HUES64 (cell line): ENCODE results near the gene CSK. TPM values are rescaled to one million over a fixed set of nuclear protein-coding genes. Genes with fewer than 3 reads are reported as not detected.
"Not testable (repeated sequence)": the region's sequence is repeated elsewhere in the genome, so short reads cannot be mapped to it uniquely, and the experiment has no call there.

Source experiments
- H3K27ac ChIP-seq: 2 replicates; pipeline ENCODE4 v1.7.0; 2013; ENCODE audit warnings: low read depth, low read length, inconsistent platforms
- H3K27me3 ChIP-seq: 2 replicates; pipeline ENCODE4 v1.6.1; 2013; ENCODE audit warnings: mild to moderate bottlenecking, low read length; ENCODE audit not compliant: insufficient read depth
- H3K36me3 ChIP-seq: 2 replicates; pipeline ENCODE4 v1.6.1; 2013; ENCODE audit warnings: mild to moderate bottlenecking, low read length; ENCODE audit not compliant: insufficient read depth
- H3K4me1 ChIP-seq: 2 replicates; pipeline ENCODE4 v1.6.1; 2013; ENCODE audit warnings: mild to moderate bottlenecking, low read length, moderate library complexity; ENCODE audit not compliant: insufficient read depth
- H3K4me3 ChIP-seq: 2 replicates; pipeline ENCODE4 v1.5.1; 2013; ENCODE audit warnings: mild to moderate bottlenecking, low read length, moderate library complexity
- H3K9ac ChIP-seq: 2 replicates; pipeline ENCODE4 v1.6.1; 2013; ENCODE audit warnings: mild to moderate bottlenecking, low read depth, low read length
- H3K9me3 ChIP-seq: 2 replicates; pipeline ENCODE4 v1.6.1; 2013; ENCODE audit warnings: low read depth, low read length; ENCODE audit not compliant: insufficient read depth
- WGBS: fragments of 150-250, 120-280 bp; methylation state at CpG from one replicate; pipeline ENCODE4 v1.1.7; 2013; ENCODE audit warnings: missing lambda C conversion rate; 5-methylcytosine and 5-hydroxymethylcytosine counted together
- polyA plus RNA-seq, 2 experiments: library from polyadenylated mRNA; stranded (reverse); fragments of 50-300 nt; gene quantifications; one replicate each; pipeline ENCODE4 v1.2.3, GENCODE V29; 2013

The CSK gene
- 33.2 TPM for polyA plus RNA-seq (2013, experiment 1 of 2)
- 37.8 TPM for polyA plus RNA-seq (2013, experiment 2 of 2)

DNA sequence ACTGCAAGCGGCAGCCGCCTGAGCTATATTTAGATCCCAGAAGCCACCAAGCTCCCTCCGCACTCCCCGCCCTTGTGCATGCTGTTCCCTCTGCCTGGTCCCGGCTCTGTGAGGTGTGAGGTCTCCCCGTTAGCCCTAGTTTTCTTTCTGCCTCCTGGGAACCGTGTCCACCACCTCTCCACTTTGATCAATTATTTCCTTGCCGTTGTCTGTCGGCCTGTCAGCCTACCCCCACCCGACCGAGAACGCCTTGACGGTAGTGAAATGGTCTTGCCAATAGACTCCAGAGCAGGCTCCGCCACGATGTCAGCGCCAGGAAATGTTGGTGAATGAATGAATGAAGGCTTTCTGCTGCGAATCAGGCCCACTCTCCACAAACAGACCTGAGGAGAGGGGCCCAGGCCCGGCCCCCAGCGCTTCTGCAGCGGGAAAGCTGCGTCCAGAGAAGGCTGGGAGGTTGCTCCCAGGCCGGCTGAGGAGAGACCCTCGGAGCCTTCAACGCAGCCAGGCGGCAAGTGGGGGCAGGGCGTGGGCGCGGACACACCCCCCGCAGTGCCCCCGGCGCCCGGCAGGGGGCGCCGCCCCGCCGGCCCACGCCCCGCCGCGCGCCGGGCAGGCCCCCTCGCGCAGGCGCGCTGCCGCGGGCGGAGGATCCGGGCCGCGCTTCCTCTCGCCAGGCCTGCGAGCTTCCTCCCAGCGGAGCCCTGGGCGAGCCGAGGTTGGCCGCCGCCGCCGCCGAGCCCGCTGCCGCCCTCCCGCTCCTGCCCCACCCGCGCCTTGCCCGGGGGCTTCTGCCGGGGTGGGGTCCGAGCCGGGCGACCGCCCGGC, at the start of gene CSK:
TSS of gene CSK (plus strand) at position 650 of the 828 bp plus-strand sequence. CDS start 16,218 bp downstream, outside the sequence.
- no peaks in the 10 kb centered on the region for H3K36me3 ChIP-seq
- H3K27me3 ChIP-seq, result peaks cover 22% of the 10 kb centered on the region
- no peaks in the 10 kb centered on the region for H3K9me3 ChIP-seq
- 2% methylated on average over 74 of the region's 74 CpGs for WGBS
- peak within 1 kb of the TSS; percentile 82 for H3K4me3 ChIP-seq
- peaks cover 29% of the 10 kb centered on the region; the same call in 1 of the 2 replicates for H3K4me1 ChIP-seq
- peak within 1 kb of the TSS; percentile 75 for H3K9ac ChIP-seq
- no peak within 1 kb of the TSS; the same call in 1 of the 2 replicates for H3K27ac ChIP-seq

DNA sequence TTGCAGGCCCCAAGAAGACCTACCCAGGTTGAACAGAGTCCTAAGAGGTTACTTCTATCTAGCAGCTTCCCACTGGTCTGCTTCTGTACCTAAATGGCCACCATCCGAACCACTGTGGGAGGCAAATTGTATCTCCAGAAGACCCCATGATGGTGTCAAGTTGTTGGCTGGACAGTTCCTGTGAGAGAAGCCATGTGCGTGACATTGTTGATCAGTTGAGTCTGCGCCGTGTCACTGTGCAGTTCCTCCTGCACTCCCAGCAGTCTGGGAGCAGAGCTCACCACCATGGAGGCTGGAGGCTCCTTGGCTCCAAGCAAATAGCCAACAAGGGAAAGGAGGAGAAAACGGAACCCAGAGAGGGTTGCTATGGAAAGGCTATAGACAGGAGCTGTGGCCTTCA, 49.0 kb upstream of the CSK start:
- peaks cover 20% of the 10 kb centered on the region for H3K27me3 ChIP-seq
- WGBS, result 89% methylated on average over 5 of the region's 5 CpGs
- H3K27ac ChIP-seq, result no peak overlapping the region
- H3K9me3 ChIP-seq, result no peaks in the 10 kb centered on the region
- H3K4me1 ChIP-seq, result no peaks in the 10 kb centered on the region
- no peaks in the 10 kb centered on the region for H3K36me3 ChIP-seq
- no peak overlapping the region for H3K9ac ChIP-seq
- H3K4me3 ChIP-seq, result no peak overlapping the region

DNA sequence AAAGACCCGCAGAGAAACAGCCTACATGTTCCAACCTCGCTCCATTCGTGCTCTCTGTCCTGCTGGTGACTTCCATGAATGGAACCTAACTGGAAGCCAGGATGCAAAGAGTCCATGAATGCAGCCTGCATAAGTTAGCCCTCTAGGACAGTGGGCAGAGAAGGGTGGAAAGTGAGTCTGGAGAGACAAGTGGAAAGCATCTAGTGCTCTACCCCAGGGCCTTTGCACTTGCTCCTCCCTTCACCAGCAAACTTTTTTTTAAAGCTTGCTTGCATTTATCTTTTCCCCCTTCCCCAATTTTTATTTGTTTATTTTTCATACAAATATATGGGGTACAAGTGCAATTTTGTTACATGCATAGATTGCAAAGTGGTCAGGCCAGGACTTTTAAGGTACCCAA, 48.6 kb upstream of the CSK start:
- Histone ChIP-seq H3K36me3 (no peaks in the 10 kb centered on the region), H3K27me3 (peaks cover 17% of the 10 kb centered on the region; the same call in 1 of the 2 replicates), H3K4me3 (no peak overlapping the region), H3K9ac (no peak overlapping the region), H3K4me1 (no peaks in the 10 kb centered on the region), H3K9me3 (no peaks in the 10 kb centered on the region), H3K27ac (no peak overlapping the region)
- 95% methylated on average over 3 of the region's 3 CpGs for WGBS

DNA sequence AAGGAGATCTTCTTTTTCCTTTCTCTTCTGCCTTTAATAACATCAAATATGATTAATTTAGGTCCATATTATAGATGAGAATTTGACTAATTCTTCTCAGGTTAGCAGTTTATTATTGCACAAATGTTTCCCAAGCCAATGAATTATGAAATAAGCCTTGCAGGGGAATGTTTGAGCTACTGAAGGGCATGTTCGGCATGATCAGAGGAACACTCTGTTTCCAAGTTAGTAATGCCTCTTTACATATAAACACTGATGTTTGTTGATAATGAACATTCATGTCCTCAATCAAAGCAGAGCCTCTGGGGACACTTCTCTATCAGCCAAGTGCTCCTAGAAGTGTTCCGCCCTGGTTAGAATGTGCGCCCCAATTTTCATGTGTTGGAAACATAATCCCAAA, 46.6 kb upstream of the CSK start:
- Histone ChIP-seq H3K27ac (no peak overlapping the region), H3K4me3 (no peak overlapping the region), H3K27me3 (peaks cover 17% of the 10 kb centered on the region; the same call in 1 of the 2 replicates), H3K9ac (no peak overlapping the region), H3K36me3 (no peaks in the 10 kb centered on the region), H3K4me1 (no peaks in the 10 kb centered on the region), H3K9me3 (no peaks in the 10 kb centered on the region)
- WGBS, result 96% methylated on average over 3 of the region's 3 CpGs

DNA sequence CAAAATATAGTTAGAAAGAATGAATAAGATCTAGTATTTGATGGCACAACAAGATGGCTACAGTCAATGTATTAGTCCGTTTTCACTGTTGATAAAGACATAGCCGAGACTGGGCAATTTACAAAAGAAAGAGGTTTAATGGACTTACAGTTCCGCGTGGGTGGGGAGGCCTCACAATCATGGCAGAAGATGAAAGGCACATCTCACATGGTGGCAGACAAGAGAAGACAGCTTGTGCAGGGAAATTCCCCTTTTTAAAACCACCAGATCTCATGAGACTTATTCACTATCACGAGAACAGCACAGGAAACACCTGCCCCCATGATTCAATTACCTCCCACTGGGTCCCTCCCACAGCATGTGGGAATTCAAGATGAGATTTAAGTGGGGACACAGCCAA, 43.6 kb upstream of the CSK start:
- H3K9me3 ChIP-seq, H3K27me3 ChIP-seq, H3K4me3 ChIP-seq, H3K27ac ChIP-seq, H3K4me1 ChIP-seq, H3K9ac ChIP-seq, H3K36me3 ChIP-seq: not testable (repeated sequence)
- 75% methylated on average over 5 of the region's 5 CpGs for WGBS

DNA sequence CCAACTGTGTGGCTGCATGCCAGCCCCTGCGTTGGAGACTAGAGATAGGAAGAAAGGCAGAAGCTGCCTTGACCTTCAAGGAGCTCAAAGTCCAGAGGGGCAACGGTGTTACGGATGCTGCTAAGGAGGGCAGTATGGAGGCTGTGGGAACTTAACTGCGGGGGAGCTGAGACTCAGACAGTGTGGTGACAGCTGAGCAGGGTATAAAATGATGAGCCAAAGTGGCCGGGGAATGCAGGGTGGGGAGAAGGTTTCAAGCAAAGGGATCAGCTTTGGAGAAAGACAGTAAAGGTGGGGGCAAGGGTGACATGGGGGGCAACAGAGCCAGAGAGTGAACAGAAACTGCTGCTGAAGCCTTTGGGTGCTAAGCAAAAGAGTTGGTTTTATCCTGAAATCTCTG, 39.5 kb upstream of the CSK start:
- Histone ChIP-seq H3K9ac (no peak overlapping the region), H3K4me1 (no peaks in the 10 kb centered on the region), H3K4me3 (no peak overlapping the region), H3K27ac (no peak overlapping the region), H3K36me3 (no peaks in the 10 kb centered on the region), H3K27me3 (peaks cover 9% of the 10 kb centered on the region; the same call in 1 of the 2 replicates), H3K9me3 (no peaks in the 10 kb centered on the region)
- WGBS, result 87% methylated on average over 5 of the region's 5 CpGs

DNA sequence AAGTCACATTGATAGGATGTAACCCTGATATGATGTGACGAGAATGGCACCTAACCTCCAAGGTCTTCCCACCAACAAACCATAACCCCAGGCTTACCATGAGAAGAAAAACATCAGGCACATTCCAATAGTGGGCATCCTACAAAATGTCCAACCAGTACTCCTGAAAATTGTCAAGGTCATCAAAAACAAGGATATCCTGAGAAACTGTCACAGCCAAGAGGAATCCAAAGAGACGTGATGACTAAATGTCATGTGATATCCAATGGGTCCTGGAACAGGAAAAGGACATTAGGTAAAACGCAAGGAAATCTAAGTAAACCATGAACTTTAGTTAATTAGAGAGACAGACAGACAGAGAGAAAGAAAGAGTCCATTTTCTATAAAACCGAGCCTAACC, 35.5 kb upstream of the CSK start:
- Histone ChIP-seq H3K4me3 (no peak overlapping the region), H3K36me3 (no peaks in the 10 kb centered on the region), H3K27me3 (peaks cover 37% of the 10 kb centered on the region; the same call in 1 of the 2 replicates), H3K9ac (no peak overlapping the region), H3K4me1 (no peaks in the 10 kb centered on the region), H3K27ac (no peak overlapping the region), H3K9me3 (no peaks in the 10 kb centered on the region)
- WGBS, result 84% methylated on average over 4 of the region's 4 CpGs

DNA sequence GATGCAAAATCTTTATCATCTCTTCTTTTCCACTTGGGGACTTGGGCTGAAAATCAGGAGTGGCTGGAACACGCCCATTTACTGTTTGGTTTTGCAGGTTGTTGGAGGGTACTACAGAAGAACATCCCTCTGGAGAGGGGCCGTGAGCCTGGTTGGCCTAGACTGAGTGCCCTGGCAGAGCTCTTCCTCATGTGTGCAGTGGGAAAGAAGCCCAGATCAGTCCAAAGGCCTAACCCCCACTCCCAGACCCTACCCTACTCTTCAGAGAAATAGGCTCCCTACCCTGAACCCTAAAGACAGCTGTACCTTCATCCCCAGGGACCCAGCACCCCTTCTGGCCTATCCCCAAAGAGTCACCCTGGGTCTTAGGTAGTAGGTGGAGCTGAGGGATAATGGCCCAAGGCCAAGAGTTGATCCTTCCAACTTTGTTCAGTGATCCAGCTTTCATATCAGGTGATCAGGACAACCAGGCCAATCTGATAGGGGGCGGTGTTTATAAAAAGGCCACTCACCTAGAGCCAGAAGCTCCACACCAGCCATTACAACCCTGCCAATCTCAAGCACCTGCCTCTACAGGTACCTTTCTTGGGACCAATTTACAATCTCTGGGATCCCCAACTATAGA, 33.4 kb upstream of the CSK start, which contains the start of gene CYP1A2:
TSS of gene CYP1A2 (plus strand) at position 524 of the 625 bp plus-strand sequence. CDS start 894 bp downstream, outside the sequence.
- H3K27me3 ChIP-seq, result peaks cover 52% of the 10 kb centered on the region; the same call in 1 of the 2 replicates
- WGBS, result 89% methylated on average over 3 of the region's 3 CpGs
- H3K4me3 ChIP-seq, result no peak within 1 kb of the TSS

DNA sequence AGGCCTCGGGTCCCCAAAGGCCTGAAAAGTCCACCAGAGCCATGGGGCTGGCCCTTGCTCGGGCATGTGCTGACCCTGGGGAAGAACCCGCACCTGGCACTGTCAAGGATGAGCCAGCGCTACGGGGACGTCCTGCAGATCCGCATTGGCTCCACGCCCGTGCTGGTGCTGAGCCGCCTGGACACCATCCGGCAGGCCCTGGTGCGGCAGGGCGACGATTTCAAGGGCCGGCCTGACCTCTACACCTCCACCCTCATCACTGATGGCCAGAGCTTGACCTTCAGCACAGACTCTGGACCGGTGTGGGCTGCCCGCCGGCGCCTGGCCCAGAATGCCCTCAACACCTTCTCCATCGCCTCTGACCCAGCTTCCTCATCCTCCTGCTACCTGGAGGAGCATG, 32.0 kb upstream of the CSK start:
- H3K4me1 ChIP-seq, result no peaks in the 10 kb centered on the region
- no peak overlapping the region for H3K27ac ChIP-seq
- H3K9me3 ChIP-seq, result no peaks in the 10 kb centered on the region
- H3K9ac ChIP-seq, result no peak overlapping the region
- no peaks in the 10 kb centered on the region for H3K36me3 ChIP-seq
- WGBS, result 95% methylated on average over 20 of the region's 20 CpGs
- H3K27me3 ChIP-seq, result peaks cover 52% of the 10 kb centered on the region; the same call in 1 of the 2 replicates
- no peak overlapping the region for H3K4me3 ChIP-seq

More for the DNA sequence above, 33.4 kb upstream of the CSK start, which contains the start of gene CYP1A2:
- H3K4me1 ChIP-seq, result no peaks in the 10 kb centered on the region
- H3K9ac ChIP-seq, result no peak within 1 kb of the TSS
- no peak within 1 kb of the TSS for H3K27ac ChIP-seq
- H3K36me3 ChIP-seq, result no peaks in the 10 kb centered on the region
- H3K9me3 ChIP-seq, result no peaks in the 10 kb centered on the region

DNA sequence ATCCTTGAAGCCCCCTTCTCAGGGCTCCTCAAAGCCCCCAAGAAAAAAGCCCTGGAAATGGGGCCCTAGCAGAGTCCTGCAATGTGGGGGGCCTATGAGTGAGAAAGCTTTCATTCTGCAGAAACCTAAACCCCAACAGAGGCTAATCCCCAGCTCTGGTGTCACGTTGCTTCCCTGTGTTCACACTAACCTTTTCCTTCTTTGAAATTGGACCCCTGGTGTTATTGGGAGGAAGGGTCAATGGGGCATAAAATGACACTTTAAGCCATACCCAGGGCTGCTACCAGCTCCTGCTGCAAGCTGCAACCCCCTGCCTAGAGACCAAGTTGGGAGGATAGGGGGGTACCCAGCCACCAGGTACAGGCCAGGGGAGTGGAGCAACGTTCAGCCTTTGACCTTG, 31.1 kb upstream of the CSK start:
- H3K4me3 ChIP-seq, result no peak overlapping the region
- peaks cover 48% of the 10 kb centered on the region; the same call in 1 of the 2 replicates for H3K27me3 ChIP-seq
- H3K9me3 ChIP-seq, result no peaks in the 10 kb centered on the region
- WGBS, result 47% methylated on average over 1 of the region's 2 CpGs
- no peak overlapping the region for H3K27ac ChIP-seq
- no peak overlapping the region for H3K9ac ChIP-seq
- no peaks in the 10 kb centered on the region for H3K36me3 ChIP-seq
- no peaks in the 10 kb centered on the region for H3K4me1 ChIP-seq

DNA sequence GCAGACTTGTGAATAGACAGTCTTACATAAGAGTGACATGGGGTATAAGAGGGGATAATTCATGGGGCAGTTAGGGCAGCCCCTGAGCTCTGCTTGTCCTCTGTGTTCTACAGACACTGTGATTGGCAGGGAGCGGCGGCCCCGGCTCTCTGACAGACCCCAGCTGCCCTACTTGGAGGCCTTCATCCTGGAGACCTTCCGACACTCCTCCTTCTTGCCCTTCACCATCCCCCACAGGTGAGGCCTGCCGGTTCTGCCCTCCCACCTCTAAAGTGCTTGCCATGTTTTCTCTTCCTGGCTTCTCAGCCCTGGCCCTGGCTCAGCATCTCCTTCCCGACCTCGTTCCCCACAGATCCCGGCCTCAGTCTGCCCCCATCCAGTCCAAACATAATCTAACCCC, 29.9 kb upstream of the CSK start:
- H3K36me3 ChIP-seq, result no peaks in the 10 kb centered on the region
- peaks cover 43% of the 10 kb centered on the region; the same call in 1 of the 2 replicates for H3K27me3 ChIP-seq
- H3K9ac ChIP-seq, result no peak overlapping the region
- H3K27ac ChIP-seq, result no peak overlapping the region
- no peaks in the 10 kb centered on the region for H3K9me3 ChIP-seq
- no peaks in the 10 kb centered on the region for H3K4me1 ChIP-seq
- 82% methylated on average over 8 of the region's 8 CpGs for WGBS
- H3K4me3 ChIP-seq, result no peak overlapping the region
